ENCODE measurements around the gene L3MBTL4.

DNA sequence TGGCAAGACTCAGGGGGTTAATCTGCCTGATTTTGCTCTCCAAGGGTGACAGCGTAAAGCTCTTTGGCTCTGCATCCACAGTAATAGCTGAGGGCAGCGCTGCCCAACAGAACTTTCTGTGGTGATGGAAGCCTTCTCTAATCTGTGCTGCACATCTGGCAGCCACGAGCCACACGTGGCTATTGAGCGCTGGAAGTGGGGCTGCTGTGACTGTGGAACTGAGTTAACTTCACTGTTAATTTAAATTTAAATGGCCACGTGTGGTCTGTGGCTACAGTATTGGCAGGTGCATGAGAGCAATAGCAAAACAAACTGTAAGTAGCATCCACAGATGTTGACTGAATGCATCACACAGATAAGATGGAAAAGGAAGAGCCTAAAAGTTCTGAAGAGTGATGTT, 472.1 kb downstream of the L3MBTL4 start:
- TF ChIP-seq MAX (IDR thresholded peaks at IDR 0.05; ENCODE audit: low read depth) (no peak), POLR2AphosphoS5 (IDR thresholded peaks at IDR 0.05; ENCODE audit: low read depth, low read length) (no peak), YY1 (IDR thresholded peaks at IDR 0.05; ENCODE audit: low read depth) (no peak), PBX3 (IDR thresholded peaks at IDR 0.05) (no peak), ELF1 (IDR thresholded peaks at IDR 0.05) (no peak), EZH2phosphoT487 (IDR thresholded peaks at IDR 0.05; ENCODE audit: borderline replicate concordance, low read depth) (no peak), EP300 (IDR thresholded peaks at IDR 0.05; ENCODE audit: borderline replicate concordance in 1 of 2, low read depth in 1 of 2, low read length in 1 of 2) (no peak), CTCF (IDR thresholded peaks at IDR 0.05) (no peak)

Measured in SK-N-SH (cell line).